ENCODE measurements around the gene PRKCD.

PRKCD gene

DNA sequence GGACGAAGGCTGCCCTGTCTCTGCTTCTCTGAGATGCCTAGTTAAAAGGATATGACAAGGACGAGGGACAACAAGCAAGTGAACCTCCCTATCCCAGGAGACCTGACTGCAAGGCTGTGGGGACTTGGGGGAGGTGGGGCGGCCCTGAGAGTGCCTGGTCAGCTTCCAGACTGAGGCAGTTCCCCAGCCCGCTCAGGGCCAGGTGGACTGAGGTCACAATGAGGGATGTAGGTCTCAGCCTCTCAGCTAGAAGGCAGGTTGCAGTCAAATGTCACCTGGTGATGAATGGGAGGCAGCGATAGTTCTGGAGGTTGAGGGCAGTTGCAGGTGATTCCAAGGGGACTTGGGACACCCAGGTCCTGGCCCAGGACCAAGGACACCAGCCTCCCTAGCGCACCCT lies 64.2 kb downstream of the PRKCD start:
- Mint-ChIP-seq H3K4me3 (no peak overlapping the region), H3K36me3 (ENCODE audit: low read depth) (peaks cover 44% of the 10 kb centered on the region), H3K9me3 (no peaks in the 10 kb centered on the region), H3K4me1 (peaks cover under 1% of the 10 kb centered on the region), H3K27me3 (ENCODE audit: low read depth, poor library complexity) (no peaks in the 10 kb centered on the region), H3K27ac (no peak overlapping the region)
- TF ChIP-seq, protein P1, sequence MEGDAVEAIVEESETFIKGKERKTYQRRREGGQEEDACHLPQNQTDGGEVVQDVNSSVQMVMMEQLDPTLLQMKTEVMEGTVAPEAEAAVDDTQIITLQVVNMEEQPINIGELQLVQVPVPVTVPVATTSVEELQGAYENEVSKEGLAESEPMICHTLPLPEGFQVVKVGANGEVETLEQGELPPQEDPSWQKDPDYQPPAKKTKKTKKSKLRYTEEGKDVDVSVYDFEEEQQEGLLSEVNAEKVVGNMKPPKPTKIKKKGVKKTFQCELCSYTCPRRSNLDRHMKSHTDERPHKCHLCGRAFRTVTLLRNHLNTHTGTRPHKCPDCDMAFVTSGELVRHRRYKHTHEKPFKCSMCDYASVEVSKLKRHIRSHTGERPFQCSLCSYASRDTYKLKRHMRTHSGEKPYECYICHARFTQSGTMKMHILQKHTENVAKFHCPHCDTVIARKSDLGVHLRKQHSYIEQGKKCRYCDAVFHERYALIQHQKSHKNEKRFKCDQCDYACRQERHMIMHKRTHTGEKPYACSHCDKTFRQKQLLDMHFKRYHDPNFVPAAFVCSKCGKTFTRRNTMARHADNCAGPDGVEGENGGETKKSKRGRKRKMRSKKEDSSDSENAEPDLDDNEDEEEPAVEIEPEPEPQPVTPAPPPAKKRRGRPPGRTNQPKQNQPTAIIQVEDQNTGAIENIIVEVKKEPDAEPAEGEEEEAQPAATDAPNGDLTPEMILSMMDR (IDR thresholded peaks at IDR 0.05): no peak
- DNase-seq: no peak

DNA sequence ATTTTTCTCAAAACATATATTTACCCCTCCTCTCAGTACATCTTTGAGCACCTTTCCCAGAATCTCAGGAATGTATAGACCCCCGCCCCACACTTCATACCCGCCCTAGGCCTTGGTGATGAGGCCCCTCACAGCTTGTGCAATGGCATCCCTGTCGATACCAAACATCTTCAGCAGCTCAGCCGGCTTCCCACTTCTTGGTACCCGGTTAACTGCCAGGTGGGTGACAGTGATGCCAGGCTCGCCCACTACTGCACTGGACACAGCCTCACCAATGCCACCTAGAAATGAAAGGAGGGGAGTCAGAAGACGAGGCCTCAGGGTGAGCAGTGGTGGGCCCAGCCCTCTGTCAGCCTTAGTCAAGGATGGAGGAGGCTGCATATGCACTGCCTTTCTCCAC lies 64.6 kb downstream of the PRKCD start:
- Mint-ChIP-seq H3K9me3 (no peaks in the 10 kb centered on the region), H3K27me3 (ENCODE audit: low read depth, poor library complexity) (no peaks in the 10 kb centered on the region), H3K4me1 (no peaks in the 10 kb centered on the region), H3K36me3 (ENCODE audit: low read depth) (peaks cover 42% of the 10 kb centered on the region), H3K4me3 (no peak overlapping the region), H3K27ac (no peak overlapping the region)
- no peak for DNase-seq
- TF ChIP-seq, protein P1 (IDR thresholded peaks at IDR 0.05): no peak

DNA sequence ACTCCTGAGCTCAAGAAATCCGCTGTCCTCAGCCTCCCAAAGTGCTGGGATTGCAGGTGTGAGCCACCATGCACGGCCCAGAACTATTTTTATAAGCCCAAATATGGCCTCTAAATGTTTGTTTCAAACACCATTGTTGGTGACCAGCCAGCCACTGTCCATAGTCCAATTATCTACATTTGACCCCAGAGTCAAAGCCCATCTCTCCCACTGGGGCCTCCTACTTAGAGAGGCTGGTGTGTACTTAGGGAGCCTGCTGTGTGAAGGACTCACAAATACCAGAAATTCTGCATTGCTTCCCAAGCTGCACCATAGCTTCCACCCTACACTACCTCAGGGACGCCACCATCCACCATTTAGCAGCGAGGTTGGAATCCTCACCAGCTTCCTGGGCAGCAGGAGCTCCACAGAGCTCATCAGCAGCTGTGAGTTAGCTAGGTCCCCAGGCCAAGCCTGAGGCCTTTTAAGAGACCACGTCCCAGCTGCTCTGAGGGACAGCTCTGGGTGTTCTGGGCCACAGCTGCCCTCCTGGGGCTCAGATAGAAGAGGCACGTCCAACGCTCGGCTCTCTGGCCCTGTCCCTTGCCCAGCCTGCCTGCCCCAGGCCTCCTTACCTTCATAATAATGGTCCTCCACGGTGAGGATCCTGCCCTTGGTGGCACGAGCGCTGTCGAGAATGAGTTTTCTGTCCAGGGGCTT lies 65.3 kb downstream of the PRKCD start:
- TF ChIP-seq, protein P1 (IDR thresholded peaks at IDR 0.05): no peak
- Mint-ChIP-seq H3K27ac (no peak overlapping the region), H3K9me3 (no peaks in the 10 kb centered on the region), H3K4me1 (no peaks in the 10 kb centered on the region), H3K36me3 (ENCODE audit: low read depth) (peaks cover 38% of the 10 kb centered on the region), H3K27me3 (ENCODE audit: low read depth, poor library complexity) (no peaks in the 10 kb centered on the region), H3K4me3 (no peak overlapping the region)
- DNase-seq: no peak

DNA sequence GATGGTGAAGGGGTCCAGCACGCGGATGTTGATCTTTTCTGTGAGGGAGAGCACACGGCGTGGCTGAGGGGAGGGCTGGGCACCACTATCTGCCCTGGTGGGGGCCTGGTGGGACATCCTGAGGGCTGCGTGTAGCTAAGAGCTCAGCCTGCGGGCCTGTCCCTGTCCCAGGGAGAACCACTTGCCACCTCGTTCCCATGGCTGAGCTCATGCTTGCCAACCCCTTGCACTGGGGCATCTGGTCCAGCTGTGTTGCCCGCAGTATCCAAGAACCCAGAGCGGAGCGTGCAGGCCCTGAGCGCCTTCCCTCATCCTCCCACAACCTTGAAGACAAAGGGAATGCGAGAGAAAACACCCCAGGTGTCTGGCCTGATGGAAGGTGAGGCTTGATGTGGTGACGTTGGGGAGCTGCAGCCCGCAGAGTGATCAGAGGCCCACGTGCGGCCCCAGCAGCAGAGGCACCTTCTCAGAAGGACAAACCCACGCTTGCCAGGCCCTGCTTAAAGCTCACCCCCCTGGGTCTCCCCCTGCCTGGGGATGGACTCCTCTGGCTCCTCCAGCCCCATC lies 65.9 kb downstream of the PRKCD start:
- Mint-ChIP-seq H3K27me3 (ENCODE audit: low read depth, poor library complexity) (no peaks in the 10 kb centered on the region), H3K9me3 (no peaks in the 10 kb centered on the region), H3K4me3 (no peak overlapping the region), H3K27ac (no peak overlapping the region), H3K4me1 (no peaks in the 10 kb centered on the region), H3K36me3 (ENCODE audit: low read depth) (peaks cover 32% of the 10 kb centered on the region)
- TF ChIP-seq, protein P1 (IDR thresholded peaks at IDR 0.05): no peak
- DNase-seq: no peak

DNA sequence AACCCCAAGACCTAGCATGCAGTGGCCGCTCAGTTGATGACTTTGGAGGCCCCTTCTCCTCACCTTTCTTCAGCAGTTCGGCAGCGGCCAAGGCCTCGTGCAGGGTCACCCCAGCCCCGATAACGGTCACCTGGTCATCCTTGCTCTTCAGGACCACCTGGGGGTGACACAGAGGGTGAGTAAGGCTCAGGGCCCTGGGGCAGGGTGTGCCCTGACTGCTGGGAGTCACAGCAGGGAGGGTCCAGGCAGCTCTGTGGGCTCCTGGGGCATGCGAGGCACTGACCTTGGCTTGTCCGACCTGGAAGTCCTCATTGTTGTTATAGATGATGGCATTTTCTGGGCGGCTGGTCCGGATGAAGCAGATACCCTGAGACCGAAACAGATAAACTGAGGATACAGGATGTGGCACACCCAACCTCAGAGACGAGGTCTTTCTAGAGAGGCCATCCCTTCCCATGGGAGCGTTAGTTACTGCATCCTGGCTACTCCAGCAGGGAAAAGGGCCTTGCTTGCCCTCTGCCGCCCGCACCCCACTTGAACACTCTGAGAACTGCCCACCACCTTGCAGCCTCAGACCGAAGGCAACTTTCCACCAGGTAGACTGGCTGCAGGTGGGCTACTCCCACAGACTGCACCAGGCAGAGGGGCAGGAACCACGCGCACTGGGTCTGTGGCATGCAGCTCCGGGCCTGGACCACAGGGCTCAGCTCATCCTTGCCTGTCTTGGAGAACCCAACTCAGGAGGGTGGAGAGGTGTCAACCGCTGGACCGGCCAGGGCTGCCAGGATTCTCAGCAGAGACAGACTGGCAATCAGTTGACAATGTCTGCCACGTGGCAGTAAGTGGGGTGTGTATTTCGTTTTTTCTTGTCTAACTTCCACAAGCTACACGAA lies 67.2 kb downstream of the PRKCD start:
- Mint-ChIP-seq H3K4me3 (no peak overlapping the region), H3K27ac (no peak overlapping the region), H3K27me3 (ENCODE audit: low read depth, poor library complexity) (no peaks in the 10 kb centered on the region), H3K36me3 (ENCODE audit: low read depth) (peaks cover 27% of the 10 kb centered on the region), H3K4me1 (no peaks in the 10 kb centered on the region), H3K9me3 (no peaks in the 10 kb centered on the region)
- DNase-seq: no peak
- TF ChIP-seq, protein P1 (IDR thresholded peaks at IDR 0.05): no peak

All from nephron progenitor cell (in vitro differentiated cells).